Measurements from ENCODE around the gene SEC16A.

The SEC16A gene

GRCh38 chr9:136464241-136464640, 18.6 kb downstream of the SEC16A start:
- FAIRE-seq = no peak
- DNase-seq (ENCODE audit: low spot score) = no peak

- no peak for DNase-seq (ENCODE audit: low spot score)
- no peak for FAIRE-seq
Measured at GRCh38 chr9:136463578-136463977, 19.3 kb downstream of the SEC16A start.

GRCh38 chr9:136462664-136463063, 20.2 kb downstream of the SEC16A start:
- FAIRE-seq (no peak), DNase-seq (ENCODE audit: low spot score) (no peak)

- DNase-seq (ENCODE audit: low spot score) (no peak), FAIRE-seq (no peak)
Measured at GRCh38 chr9:136460772-136461325, 22.0 kb downstream of the SEC16A start.

- DNase-seq (ENCODE audit: low spot score) (no peak), FAIRE-seq (no peak)
Measured at GRCh38 chr9:136459425-136459824, 23.4 kb downstream of the SEC16A start.

- no peak for FAIRE-seq
- DNase-seq (ENCODE audit: low spot score) = no peak
Measured at GRCh38 chr9:136457326-136457725, 25.5 kb downstream of the SEC16A start.

GRCh38 chr9:136456258-136456657, 26.6 kb downstream of the SEC16A start:
- DNase-seq (ENCODE audit: low spot score) (no peak), FAIRE-seq (no peak)

GRCh38 chr9:136455043-136456002, 27.5 kb downstream of the SEC16A start:
- DNase-seq (ENCODE audit: low spot score) (no peak), FAIRE-seq (no peak)

GRCh38 chr9:136454026-136454796, 28.6 kb downstream of the SEC16A start:
- FAIRE-seq (no peak), DNase-seq (ENCODE audit: low spot score) (no peak)

GRCh38 chr9:136453326-136453725, 29.5 kb downstream of the SEC16A start:
- DNase-seq (ENCODE audit: low spot score) (no peak), FAIRE-seq (no peak)

GRCh38 chr9:136451221-136451877, 31.5 kb downstream of the SEC16A start:
- FAIRE-seq (no peak), DNase-seq (ENCODE audit: low spot score) (no peak)

GRCh38 chr9:136448655-136449054, 34.2 kb downstream of the SEC16A start:
- no peak for FAIRE-seq
- DNase-seq (ENCODE audit: low spot score) = no peak

GRCh38 chr9:136447173-136447778, 35.6 kb downstream of the SEC16A start:
- FAIRE-seq = no peak

GRCh38 chr9:136445799-136446198, 37.0 kb downstream of the SEC16A start:
- DNase-seq (ENCODE audit: low spot score) (no peak), FAIRE-seq (no peak)

More at GRCh38 chr9:136447173-136447778, 35.6 kb downstream of the SEC16A start:
- no peak for DNase-seq (ENCODE audit: low spot score)

- DNase-seq (ENCODE audit: low spot score) = no peak
- FAIRE-seq = no peak
Measured at GRCh38 chr9:136444102-136444501, 38.7 kb downstream of the SEC16A start.

- DNase-seq (ENCODE audit: low spot score) (no peak), FAIRE-seq (no peak)
Measured at GRCh38 chr9:136443687-136444086, 39.2 kb downstream of the SEC16A start.

- FAIRE-seq (no peak), DNase-seq (ENCODE audit: low spot score) (no peak)
Measured at GRCh38 chr9:136443087-136443486, 39.8 kb downstream of the SEC16A start.

GRCh38 chr9:136442265-136442664, 40.6 kb downstream of the SEC16A start:
- no peak for DNase-seq (ENCODE audit: low spot score)
- FAIRE-seq = no peak

GRCh38 chr9:136441681-136442245, 41.1 kb downstream of the SEC16A start:
- FAIRE-seq = no peak
- no peak for DNase-seq (ENCODE audit: low spot score)

GRCh38 chr9:136441191-136441680, 41.6 kb downstream of the SEC16A start:
- DNase-seq (ENCODE audit: low spot score) = no peak
- no peak for FAIRE-seq
